GM18858 (cell line): ENCODE measurements around the gene CD99.

Experiments used
- ATAC-seq: cut with Tn5 transposase; IDR thresholded peaks from one replicate; pipeline ENCODE4 v1.9.1; 2021; ENCODE audit not compliant: unreplicated experiment

The CD99 gene

DNA sequence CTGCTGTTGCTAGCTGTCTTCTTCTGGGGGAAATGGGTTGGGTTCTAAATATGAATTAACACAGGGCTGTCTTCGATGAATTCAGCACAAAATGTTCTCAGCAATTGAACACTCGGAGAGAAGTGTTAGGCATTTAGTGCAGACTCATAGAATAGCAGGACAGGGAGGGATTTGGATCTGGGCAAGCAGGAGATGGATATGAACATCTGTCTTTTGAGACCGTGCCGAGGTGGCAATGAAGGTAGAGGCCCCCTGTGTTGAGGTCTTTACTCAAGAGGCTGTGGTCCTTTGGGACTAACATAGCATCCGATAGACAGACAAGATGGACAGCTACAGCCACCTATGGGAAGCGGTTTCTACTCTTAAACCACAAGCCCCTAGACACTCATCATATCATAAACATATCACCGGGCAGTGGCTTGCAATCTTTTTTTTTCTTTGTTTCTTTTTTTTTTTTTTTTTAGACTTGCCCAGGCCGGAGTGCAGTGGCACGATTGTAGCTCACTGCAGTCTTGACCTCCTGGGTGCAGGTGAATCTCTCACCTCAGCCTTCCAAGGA lies 6.7 kb downstream of the CD99 start:
- ATAC-seq, result no peak

DNA sequence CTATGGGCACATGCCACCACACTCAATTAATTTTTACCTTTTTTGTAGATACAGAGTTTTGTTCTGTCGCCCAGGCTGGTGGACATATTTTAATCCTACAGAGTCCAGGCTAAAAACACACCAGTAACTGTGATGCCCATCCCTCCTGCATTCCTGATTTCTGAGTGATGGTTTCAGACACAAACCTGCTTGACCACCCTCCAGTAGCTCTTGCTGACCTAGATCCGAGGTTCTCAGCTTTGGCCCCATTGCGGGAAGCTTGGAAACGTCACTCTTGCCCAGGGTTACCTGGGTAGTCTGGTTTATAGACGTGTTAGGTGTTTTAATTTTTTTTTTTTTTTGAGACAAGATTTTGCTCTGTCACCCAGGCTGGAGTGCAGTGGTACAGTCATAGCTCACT lies 7.5 kb downstream of the CD99 start:
- no peak for ATAC-seq

DNA sequence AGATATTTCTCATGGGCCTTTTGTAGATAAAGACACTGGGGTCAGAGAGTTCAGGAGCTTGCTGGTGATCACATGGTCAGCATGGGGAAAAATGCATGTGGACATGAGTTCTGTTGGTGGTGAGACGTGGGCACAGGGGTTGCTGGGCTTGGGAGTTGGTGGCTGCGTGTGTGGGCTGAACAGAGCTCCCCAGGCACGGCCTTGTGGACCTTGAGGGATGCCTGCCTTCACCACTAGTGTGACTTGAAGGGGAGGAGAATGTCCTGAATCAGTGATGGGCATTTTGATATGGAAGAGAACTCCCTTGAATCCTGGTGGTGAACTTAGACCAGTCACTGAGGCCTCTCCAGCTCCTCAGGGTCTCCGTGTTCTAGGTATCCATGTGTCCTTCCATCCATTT lies 8.9 kb downstream of the CD99 start:
- no peak for ATAC-seq

DNA sequence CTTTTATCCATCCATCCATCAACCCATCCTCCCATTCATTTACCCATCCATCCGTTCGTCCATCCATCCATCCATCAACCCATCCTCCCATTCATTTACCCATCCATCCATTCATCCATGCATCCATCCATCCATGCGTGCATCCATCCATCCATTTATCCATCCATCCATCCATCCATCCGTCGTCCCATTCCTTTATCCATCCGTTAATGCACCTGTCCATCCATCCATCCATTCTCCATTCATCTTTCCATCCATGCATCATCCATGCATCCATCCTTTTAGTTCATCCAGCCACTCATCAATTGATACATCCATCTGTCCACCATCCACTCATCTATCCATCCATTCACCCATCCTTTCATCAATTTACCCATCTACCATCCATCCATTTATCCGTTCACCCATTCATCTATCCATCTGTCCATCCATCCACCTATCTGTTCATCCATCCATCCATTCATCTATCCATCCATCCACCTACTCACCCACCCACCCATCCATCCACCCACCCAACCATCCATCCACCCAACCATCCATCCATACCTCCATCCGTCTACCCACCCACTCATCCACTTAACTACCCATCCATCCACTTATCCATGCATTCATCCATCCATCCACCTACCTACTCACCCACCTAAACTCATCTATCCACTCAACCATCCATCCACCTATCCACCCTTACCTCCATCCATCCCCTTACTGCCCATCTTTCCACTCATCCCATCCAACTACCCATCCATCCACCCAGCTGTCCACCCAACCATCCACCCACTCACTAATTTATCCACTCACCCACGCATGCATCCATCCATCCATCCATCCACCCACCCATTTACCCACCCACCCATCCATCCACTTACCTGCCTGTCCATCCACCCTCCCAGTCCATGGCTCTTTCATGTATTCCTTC lies 9.6 kb downstream of the CD99 start:
- ATAC-seq, result no peak

DNA sequence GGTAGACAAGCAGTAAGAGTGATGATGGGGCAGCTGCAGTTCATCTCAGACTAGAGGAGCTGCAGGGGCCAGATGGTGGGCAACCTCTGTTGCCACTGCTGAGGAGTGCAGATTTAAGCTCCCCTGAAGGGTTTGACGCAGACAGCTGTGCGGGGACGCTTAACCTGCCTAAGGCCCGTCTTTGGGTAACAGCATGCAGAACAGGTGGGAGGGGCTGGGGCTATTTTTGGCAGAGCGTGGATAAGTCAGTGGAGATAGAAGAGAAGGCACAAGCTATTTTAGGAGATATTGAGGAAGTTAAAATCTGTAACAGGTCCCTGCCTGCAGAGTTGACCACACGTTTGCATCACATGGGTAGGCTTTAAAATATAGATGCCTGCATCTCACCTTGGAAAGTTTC lies 10.5 kb downstream of the CD99 start:
- no peak for ATAC-seq

DNA sequence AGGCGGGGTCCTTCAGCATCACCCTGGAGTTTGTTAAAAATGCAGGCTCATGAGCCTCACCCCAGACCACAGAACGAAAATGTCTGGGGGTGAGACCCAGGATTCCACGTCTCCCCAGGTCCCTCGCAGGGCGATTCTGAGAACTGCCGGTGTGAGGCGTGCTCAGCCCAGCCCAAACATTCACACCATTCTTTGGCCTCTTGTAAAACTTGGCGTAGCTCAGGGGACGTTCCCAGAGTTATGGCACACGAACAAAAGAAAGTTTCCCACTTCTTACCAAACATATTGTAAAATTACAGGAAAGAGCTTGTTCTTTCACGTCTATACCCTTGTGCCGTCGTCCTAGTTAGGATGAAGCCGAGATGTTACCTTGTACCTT lies 12.9 kb downstream of the CD99 start:
- no peak for ATAC-seq

DNA sequence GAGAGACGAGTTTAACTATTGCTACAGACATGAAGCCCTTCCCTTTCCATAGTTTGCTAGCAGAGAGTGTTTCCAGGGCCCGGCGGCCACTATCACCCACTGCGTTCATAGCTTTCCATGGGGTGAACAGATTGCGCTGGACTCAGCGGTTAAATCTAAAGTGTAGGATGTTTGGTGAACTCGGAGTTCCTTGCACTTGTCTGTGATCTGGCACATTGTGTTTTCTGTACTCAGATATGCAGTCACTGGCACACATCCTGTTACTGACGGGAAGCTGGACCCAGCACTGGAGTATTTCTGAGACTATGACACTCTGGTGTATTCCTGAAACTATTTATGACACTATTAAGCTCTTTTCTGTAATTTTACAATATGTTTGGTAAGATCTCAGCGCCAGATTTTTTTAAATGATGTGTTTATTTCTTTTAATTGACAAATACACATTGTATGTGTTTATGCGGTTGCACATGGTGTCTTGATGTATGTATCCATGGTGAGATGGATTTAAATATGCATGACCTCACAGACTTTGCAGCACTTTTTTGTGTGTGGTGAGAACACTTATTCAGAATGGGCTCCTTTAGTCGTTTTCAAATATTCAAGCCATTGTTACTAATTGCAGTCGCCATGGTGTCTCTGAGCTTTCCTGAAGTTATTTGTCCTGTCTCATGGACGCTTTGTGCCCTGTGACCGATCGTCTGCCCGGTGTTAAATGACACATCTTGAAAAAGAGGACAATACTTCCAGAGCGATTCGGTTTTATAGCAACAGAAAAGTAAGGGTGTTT lies 14.1 kb downstream of the CD99 start:
- no peak for ATAC-seq

DNA sequence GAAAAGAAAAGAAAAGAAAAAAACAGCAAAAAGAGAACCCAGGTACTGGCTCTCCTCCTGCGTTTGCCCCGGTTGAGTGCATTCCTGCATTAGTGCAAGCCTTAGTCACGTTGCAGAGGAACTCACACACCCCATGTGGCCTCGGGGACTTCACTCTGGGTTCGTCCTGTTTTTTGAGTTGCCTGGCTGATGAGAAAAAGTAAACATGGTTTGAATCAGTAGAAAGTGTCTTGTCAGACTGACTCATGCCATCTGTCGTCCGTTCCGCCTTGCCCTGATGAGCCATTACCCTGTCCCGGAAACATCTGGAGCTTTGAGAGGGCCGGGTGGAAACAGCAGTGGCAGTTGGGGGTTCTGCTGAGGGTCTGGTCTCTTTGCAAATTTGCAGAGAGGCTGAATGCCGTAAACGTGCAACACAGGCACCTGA lies 16.3 kb downstream of the CD99 start:
- peak; percentile 93 for ATAC-seq

DNA sequence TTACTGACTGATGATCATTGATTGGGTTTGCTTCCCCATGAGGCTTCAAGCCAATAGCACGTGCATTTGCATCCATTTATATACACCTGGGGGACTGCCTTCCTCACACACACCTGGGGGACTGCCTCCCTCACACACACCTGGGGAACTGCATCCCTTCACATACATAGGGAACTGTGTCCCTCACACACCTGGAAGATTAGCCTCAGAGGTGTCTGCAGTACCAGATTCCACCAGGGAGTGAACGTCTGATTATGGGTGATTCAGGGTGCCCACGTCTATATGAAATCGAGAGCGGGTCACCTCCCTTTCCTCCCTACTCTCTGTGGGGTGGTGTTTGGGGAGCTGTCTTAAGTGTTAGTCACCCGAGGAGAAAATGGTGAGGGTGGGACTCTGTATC lies 16.9 kb downstream of the CD99 start:
- no peak for ATAC-seq

DNA sequence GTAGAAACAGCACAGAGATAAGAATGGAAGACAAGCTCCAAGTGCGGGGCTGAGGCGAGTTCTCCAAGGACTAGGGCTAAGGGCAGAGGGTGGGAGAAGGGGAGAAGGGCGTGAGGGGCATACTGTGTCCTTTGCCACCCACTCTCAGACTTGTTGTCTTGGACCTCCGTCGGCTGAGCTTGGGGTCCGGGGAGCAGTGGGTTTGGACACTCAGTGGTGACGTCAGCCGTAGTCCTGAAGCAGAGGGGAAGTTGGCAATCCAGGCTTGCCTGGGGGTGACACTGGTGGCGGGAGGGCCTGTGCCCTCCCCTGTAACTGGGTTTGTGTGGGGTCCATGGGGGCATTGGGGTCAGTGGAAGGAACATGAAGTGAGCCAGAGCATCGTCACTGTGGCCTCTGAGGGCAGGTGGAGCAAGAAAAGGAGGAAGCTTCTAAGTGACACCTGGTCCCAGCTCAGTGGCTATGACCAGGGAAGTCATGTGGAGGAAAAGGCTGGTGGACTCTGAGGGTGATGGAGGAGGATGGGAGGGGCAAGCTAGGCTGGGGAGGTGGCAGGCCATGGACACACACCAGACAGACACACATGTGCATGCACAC lies 17.6 kb downstream of the CD99 start:
- no peak for ATAC-seq

DNA sequence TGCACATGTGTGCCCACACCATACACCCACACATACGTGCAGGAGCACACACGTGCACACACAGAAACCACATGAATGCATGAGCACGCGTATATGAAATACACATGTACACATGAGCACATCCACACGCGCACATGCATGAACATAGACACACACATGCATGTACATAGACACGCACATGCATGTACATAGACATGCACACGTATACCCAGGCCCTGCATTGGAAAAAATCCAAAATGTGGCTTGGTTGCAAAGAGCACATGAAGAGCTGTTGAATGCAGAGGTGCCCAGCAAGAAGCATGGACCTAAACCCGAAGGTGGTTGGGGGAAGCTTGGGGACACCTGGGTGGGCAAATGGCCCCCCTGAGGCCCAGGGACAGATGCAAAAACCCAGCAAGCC lies 18.5 kb downstream of the CD99 start:
- ATAC-seq, result no peak

DNA sequence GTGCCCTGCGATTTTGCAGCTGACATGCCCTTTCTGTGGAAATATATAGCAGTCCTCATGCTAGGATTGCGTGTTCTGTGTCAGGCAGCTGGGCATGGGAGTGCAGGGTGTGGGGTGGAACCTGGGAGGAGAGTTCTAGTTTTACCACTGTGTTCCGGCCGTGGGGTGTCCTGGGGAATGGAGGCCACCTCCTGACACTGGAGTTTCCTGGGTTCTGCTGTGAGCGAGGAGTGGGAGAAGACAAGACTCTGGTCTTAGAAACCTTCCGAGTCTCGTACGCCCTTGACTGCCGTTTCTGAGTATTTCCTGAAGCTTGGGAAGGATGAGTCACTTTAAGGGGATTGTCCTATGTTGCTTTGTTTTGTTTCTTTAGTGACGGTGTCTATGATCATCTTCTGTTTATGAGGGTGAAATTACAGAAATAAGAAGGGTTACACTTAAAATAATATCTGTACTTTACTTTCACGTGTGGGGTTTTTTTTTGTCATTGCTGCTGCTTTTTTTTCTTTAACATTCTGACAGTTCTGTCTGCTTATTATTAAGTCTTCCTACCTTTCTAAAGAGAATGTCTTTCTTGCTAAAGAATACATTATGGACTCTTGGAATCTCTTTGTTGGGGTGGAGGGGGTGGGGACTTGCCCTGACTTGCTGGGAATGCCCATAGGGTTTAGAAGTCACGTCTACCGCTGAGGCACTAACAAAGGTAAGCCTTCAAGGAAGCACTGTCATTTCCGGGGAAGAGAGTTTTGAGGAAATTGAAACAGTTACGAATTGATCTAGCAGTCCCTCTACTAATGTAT lies 19.1 kb downstream of the CD99 start:
- ATAC-seq, result no peak

DNA sequence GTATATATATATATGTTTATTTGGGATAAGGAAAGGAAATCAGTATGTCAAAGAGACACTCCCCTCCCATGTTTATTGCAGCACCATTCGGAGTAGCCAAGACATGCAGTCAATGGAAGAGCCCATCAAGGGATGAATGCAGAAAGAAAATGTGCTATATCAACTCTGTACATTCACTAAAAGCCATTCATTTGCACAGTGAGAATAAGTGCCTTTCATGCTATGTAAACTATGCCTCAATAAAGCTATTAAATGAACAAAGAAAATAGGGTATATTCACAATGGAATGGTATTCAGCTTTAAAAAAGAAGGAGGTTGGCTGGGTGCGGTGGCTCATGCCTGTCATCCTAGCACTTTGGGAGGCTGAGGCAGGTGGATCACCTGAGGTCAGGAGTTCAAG lies 20.3 kb downstream of the CD99 start:
- ATAC-seq, result no peak

DNA sequence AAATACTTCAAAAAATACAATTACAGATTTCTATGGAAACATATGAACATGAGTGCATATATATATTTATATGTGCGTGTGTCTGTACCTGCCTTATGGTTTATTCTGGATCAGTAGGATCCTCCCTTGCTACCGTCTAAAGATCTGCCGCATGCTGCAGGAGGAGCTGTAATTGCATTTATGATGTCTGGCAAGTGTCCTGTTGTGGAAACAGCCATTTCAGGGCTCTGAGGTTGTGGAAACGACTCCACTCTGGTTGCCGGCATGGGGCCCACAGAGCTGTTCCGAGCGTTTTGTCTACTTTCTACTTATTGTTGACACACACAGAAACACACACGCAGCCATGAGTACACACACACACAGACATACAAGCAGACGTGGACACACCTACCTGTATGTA lies 21.3 kb downstream of the CD99 start:
- ATAC-seq, result no peak

DNA sequence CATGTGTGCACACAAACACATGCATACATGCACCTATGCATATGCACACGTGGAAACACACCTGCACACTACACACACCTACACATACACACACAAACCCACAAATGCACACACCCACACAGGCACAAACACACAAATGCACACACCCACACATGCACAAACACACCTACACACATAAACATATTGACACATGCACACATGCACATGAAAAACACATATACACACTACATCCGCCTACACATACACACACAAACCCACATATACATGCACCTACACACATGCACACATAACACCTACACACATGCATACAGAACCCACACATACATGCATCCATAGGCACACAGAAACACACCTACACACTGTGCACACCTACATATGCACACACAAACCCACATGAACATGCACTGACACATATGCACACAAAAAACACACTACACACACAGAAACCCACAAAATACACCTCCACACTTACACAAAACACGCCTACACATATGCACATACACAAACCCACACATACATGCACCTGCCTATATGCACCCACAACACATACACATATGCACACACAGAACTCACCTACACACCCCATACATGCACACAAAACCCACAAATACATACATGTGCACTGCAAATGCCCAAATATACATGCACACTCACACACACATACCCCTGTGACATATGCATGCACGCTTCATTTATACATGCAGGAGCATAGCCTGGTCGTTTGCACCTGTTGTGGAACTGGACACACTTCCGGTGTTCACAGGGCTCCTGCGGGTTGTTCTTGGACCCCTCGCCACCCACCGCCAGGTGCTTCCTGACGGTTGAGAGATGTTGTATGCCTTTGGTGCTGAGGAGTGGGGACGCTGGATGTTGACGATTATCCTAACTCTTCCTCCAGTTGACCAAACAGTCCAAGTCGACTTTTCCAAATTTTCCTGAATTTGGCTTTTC lies 22.1 kb downstream of the CD99 start:
- no peak for ATAC-seq

DNA sequence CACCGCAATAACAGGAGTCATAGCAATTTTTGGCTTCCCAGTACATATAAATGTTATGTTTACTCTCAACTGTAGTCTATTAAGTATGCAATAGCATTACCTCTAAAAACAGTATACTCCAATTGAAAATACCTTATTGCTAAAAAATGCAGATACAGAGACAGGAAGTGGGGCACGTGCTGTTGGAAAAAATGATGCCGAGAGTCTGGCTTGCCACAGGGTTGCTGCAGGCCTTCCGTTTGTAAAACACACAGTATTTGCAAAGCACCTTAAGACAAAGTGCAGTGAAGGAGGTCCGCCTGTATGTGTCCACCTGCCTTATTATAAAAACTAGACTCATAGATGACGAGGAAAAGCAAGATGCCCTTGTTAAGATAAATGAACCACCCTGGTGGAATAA lies 23.5 kb downstream of the CD99 start:
- ATAC-seq, result no peak

DNA sequence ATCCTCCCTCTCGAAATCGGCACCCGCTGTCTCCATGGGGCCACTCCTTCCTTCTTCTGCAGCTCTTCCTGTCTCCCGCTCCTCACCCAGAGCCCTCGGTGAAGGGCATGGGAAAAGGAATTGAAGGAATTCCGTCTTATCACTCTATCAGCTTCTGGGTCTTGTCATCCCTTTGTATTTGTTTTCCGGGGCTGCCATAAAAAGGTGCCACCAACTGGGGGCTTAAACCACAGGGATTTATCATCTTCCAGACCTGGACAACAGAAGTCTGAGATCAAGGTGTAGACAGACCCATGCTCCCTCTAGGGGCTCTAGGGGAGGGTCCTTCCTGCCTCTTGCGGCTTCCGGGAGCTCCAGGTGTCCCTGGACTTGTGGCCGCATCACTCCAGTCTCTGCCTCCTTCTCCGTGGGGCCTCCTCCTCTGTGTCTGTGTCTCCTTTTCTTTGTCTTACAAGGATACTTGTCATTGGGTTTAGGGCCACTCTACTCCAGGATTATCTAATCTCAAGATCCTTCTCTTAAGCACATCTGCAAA lies 24.0 kb downstream of the CD99 start:
- no peak for ATAC-seq

DNA sequence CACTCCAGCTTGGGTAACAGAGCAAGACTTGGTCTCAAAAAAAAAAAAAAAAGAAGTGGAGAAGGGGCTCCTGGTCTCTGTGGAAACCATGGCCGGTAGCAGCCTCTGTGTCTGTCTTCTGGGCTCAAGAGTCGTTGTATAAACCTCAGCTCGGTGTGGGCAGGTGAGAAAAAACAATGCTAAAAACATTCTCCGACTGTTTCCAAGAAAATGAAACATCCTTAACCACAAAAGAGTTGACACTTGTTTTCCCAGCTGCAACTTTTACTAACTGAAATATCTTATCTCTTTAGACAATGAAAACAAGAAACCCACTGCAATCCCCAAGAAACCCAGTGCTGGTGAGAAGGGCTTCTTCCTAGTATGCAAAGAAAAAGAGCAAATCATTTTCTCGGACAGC lies 26.2 kb downstream of the CD99 start:
- no peak for ATAC-seq

DNA sequence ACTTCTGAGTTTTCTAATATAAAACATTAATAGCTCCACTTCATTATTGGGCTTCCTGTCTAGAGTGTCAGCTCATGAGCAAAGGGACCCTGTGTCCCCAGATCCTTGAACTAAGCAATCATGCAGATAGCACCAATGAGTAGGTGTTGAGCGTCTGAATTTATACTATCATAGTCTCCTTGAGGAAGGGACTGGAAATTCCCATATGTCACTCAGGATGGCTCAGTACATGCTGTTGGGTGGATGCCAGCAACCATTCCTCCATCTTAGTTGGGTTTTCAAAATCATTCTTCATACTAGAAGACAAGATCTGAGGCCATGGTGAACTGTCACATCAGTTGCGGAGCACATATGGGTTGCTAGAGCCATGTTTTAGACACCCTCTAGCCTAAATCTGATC lies 27.7 kb downstream of the CD99 start:
- ATAC-seq, result no peak
